DMS 273 (cell line): ENCODE data around the gene TULP4.
A peak's percentile ranks its signal among the peaks of the same experiment; 100 is the strongest.
"Not testable (repeated sequence)": the region's sequence is repeated elsewhere in the genome, so short reads cannot be mapped to it uniquely, and the experiment has no call there.

Experiments used
- DNase-seq: peaks from one replicate; lab custom pipeline; 2025; ENCODE audit not compliant: unreplicated experiment; lab: John Stamatoyannopoulos, UW

Gene TULP4

GRCh38 chr6:158387036-158387435 is 74.8 kb downstream of the TULP4 start:
- DNase-seq = peak; percentile 45

- DNase-seq = no peak
Observed at GRCh38 chr6:158387578-158387977, 75.3 kb downstream of the TULP4 start.

- DNase-seq = no peak
Observed at GRCh38 chr6:158388727-158389126, 76.5 kb downstream of the TULP4 start.

- DNase-seq = no peak
Observed at GRCh38 chr6:158389193-158389919, 77.1 kb downstream of the TULP4 start.

GRCh38 chr6:158391276-158391675 is 79.0 kb downstream of the TULP4 start:
- no peak for DNase-seq

GRCh38 chr6:158391977-158392376 is 79.7 kb downstream of the TULP4 start:
- DNase-seq = not testable (repeated sequence)

GRCh38 chr6:158396136-158396535 is 83.9 kb downstream of the TULP4 start:
- no peak for DNase-seq

GRCh38 chr6:158397578-158397977 is 85.3 kb downstream of the TULP4 start:
- no peak for DNase-seq

GRCh38 chr6:158398252-158399024 is 86.2 kb downstream of the TULP4 start:
- DNase-seq = no peak

GRCh38 chr6:158399040-158399700 is 86.9 kb downstream of the TULP4 start:
- DNase-seq = no peak

GRCh38 chr6:158402184-158402583 is 89.9 kb downstream of the TULP4 start:
- DNase-seq = no peak

- DNase-seq = peak; percentile 75
Observed at GRCh38 chr6:158405321-158405831, 93.1 kb downstream of the TULP4 start.

- DNase-seq = no peak
Observed at GRCh38 chr6:158405933-158406332, 93.7 kb downstream of the TULP4 start.

- DNase-seq = no peak
Observed at GRCh38 chr6:158406736-158407135, 94.5 kb downstream of the TULP4 start.

GRCh38 chr6:158408013-158408412 is 95.7 kb downstream of the TULP4 start:
- no peak for DNase-seq

- DNase-seq = no peak
Observed at GRCh38 chr6:158408552-158409130, 96.4 kb downstream of the TULP4 start.

- no peak for DNase-seq
Observed at GRCh38 chr6:158409451-158409850, 97.2 kb downstream of the TULP4 start.

GRCh38 chr6:158410784-158411183 is 98.5 kb downstream of the TULP4 start:
- no peak for DNase-seq

GRCh38 chr6:158411998-158412397 is 99.7 kb downstream of the TULP4 start:
- no peak for DNase-seq

- no peak for DNase-seq
Observed at GRCh38 chr6:158413028-158413427, 100.8 kb downstream of the TULP4 start.

GRCh38 chr6:158413814-158414565 is 101.7 kb downstream of the TULP4 start:
- no peak for DNase-seq
